Measurements from ENCODE around the gene OPCML. TPM values are rescaled to one million over a fixed set of nuclear protein-coding genes. Genes with fewer than 3 reads are reported as not detected.

Gene OPCML
- total and polyA plus RNA-seq, 2 donors = 0.06 to 2.3 TPM

DNA sequence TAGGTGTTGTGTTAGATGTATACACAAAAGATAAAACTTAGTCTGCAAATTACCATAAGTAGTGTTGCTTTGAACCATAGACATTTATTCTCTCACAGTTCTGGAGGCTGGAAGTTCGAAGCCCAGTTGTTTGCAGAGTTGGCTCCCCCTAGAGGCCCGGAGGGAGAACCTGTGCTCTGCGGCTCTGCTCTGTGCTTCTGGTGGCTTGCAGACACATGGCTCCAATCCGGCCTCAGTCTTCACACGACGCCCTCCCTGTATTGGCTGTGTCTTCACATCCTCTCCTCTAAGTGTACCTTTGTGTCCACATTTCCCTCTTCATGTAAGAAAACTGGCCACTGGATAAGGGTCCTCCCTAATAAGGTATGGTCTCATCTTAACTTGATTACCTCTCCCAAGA, 128.4 kb downstream of the OPCML start:
- WGBS = 91% methylated on average over 6 of the region's 6 CpGs
- no peaks in the 10 kb centered on the region for H3K4me1 ChIP-seq (ENCODE audit: insufficient read depth)
- no peak overlapping the region for H3K4me3 ChIP-seq (ENCODE audit: low read depth, low read length)
- no peaks in the 10 kb centered on the region for H3K36me3 ChIP-seq (ENCODE audit: insufficient read depth)
- DNase-seq (ENCODE audit: extremely low spot score) = no peak
- no peak overlapping the region for H3K27ac ChIP-seq (ENCODE audit: low read depth)

GRCh38 chr11:133402551-133402950, 129.8 kb downstream of the OPCML start:
- Histone ChIP-seq H3K4me3 (ENCODE audit: low read depth, low read length) (no peak overlapping the region), H3K36me3 (ENCODE audit: insufficient read depth) (no peaks in the 10 kb centered on the region), H3K4me1 (ENCODE audit: insufficient read depth) (no peaks in the 10 kb centered on the region), H3K27ac (ENCODE audit: low read depth) (no peak overlapping the region)
- no peak for DNase-seq (ENCODE audit: extremely low spot score)
- WGBS = 90% methylated on average over 4 of the region's 4 CpGs

- 74% methylated on average over 7 of the region's 7 CpGs for WGBS
- no peaks in the 10 kb centered on the region for H3K4me1 ChIP-seq (ENCODE audit: insufficient read depth)
- H3K27ac ChIP-seq (ENCODE audit: low read depth) = no peak overlapping the region
- no peak overlapping the region for H3K4me3 ChIP-seq (ENCODE audit: low read depth, low read length)
- H3K36me3 ChIP-seq (ENCODE audit: insufficient read depth) = no peaks in the 10 kb centered on the region
- DNase-seq (ENCODE audit: extremely low spot score) = no peak
These were observed 132.3 kb downstream of the OPCML start for GRCh38 chr11:133399855-133400625.

GRCh38 chr11:133399294-133399693, 133.0 kb downstream of the OPCML start:
- DNase-seq (ENCODE audit: extremely low spot score) = no peak
- H3K27ac ChIP-seq (ENCODE audit: low read depth) = no peak overlapping the region
- WGBS = 70% methylated on average over 2 of the region's 2 CpGs

GRCh38 chr11:133390803-133391202, 141.5 kb downstream of the OPCML start:
- H3K27ac ChIP-seq (ENCODE audit: low read depth) = no peak overlapping the region
- no peaks in the 10 kb centered on the region for H3K36me3 ChIP-seq (ENCODE audit: insufficient read depth)
- WGBS = 76% methylated on average over 14 of the region's 14 CpGs
- no peaks in the 10 kb centered on the region for H3K4me1 ChIP-seq (ENCODE audit: insufficient read depth)
- no peak for DNase-seq (ENCODE audit: extremely low spot score)
- no peak overlapping the region for H3K4me3 ChIP-seq (ENCODE audit: low read depth, low read length)

More at GRCh38 chr11:133399294-133399693, 133.0 kb downstream of the OPCML start:
- H3K4me3 ChIP-seq (ENCODE audit: low read depth, low read length) = no peak overlapping the region
- H3K4me1 ChIP-seq (ENCODE audit: insufficient read depth) = no peaks in the 10 kb centered on the region
- no peaks in the 10 kb centered on the region for H3K36me3 ChIP-seq (ENCODE audit: insufficient read depth)

DNA sequence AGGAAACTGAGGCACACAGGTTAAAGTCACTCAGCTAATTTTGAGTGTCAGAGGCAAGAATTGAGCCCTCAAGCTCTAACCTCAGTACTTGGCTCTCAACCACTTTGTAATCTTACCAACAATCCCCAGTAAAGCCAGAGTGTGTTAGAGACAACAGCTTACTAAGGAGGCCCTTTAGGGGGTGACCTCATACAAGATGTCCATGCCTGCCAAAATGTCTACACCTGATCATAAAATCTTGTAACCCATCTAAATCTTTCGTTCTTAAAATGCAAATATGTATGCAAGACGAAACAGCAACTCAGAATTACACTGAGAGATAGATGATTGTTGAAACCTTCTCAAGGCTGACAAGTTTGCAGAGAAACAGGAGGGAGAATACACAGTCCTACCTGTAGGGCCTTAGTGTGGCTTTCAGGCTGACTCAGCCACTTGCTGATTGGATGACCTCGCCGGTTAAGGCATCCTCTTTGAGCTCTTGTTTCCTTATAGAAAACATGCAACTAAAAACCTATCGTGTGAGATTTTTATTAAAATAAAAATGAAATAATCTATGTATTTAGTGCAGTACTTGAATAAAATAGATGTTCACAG, 143.2 kb downstream of the OPCML start:
- H3K4me3 ChIP-seq (ENCODE audit: low read depth, low read length) = no peak overlapping the region
- WGBS = 77% methylated on average over 5 of the region's 5 CpGs
- H3K36me3 ChIP-seq (ENCODE audit: insufficient read depth) = no peaks in the 10 kb centered on the region

DNA sequence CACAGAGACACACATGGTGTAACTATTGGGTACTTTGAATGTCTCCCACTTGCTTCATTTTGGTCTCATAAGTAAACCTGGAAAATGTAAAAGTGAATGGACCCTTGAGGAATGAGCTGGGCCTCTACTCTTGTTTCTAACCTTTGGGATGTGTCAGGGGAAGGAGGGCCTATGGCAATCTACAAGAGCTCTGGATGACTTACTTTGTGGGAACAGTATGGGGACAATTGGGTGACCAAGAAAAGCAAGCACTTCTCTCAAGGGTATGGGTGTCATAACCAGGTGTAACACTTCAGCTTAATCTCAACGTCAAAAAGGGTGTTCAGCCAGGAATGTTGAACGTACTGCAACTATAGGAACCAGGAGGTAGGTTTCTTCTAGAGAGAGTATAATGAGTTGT, 144.0 kb downstream of the OPCML start:
- WGBS = 82% methylated on average over 2 of the region's 2 CpGs
- DNase-seq (ENCODE audit: extremely low spot score) = no peak
- Histone ChIP-seq H3K27ac (ENCODE audit: low read depth) (no peak overlapping the region), H3K36me3 (ENCODE audit: insufficient read depth) (no peaks in the 10 kb centered on the region), H3K4me1 (ENCODE audit: insufficient read depth) (no peaks in the 10 kb centered on the region), H3K4me3 (ENCODE audit: low read depth, low read length) (no peak overlapping the region)

More for the DNA sequence above, 143.2 kb downstream of the OPCML start:
- no peak overlapping the region for H3K27ac ChIP-seq (ENCODE audit: low read depth)
- H3K4me1 ChIP-seq (ENCODE audit: insufficient read depth) = no peaks in the 10 kb centered on the region
- DNase-seq (ENCODE audit: extremely low spot score) = no peak

GRCh38 chr11:133386852-133387251, 145.4 kb downstream of the OPCML start:
- Histone ChIP-seq H3K4me1 (ENCODE audit: insufficient read depth) (no peaks in the 10 kb centered on the region), H3K4me3 (ENCODE audit: low read depth, low read length) (no peak overlapping the region), H3K27ac (ENCODE audit: low read depth) (no peak overlapping the region), H3K36me3 (ENCODE audit: insufficient read depth) (no peaks in the 10 kb centered on the region)
- DNase-seq (ENCODE audit: extremely low spot score) = no peak
- 63% methylated on average over 4 of the region's 4 CpGs for WGBS

GRCh38 chr11:133386262-133386661, 146.0 kb downstream of the OPCML start:
- H3K36me3 ChIP-seq (ENCODE audit: insufficient read depth) = no peaks in the 10 kb centered on the region
- 24% methylated on average over 4 of the region's 4 CpGs for WGBS
- no peak overlapping the region for H3K4me3 ChIP-seq (ENCODE audit: low read depth, low read length)
- no peak overlapping the region for H3K27ac ChIP-seq (ENCODE audit: low read depth)
- no peak for DNase-seq (ENCODE audit: extremely low spot score)
- no peaks in the 10 kb centered on the region for H3K4me1 ChIP-seq (ENCODE audit: insufficient read depth)

- no peak overlapping the region for H3K27ac ChIP-seq (ENCODE audit: low read depth)
- 48% methylated on average over 4 of the region's 4 CpGs for WGBS
- DNase-seq (ENCODE audit: extremely low spot score) = no peak
- no peaks in the 10 kb centered on the region for H3K36me3 ChIP-seq (ENCODE audit: insufficient read depth)
- no peaks in the 10 kb centered on the region for H3K4me1 ChIP-seq (ENCODE audit: insufficient read depth)
- H3K4me3 ChIP-seq (ENCODE audit: low read depth, low read length) = no peak overlapping the region
These were observed 146.5 kb downstream of the OPCML start for GRCh38 chr11:133385781-133386180.

DNA sequence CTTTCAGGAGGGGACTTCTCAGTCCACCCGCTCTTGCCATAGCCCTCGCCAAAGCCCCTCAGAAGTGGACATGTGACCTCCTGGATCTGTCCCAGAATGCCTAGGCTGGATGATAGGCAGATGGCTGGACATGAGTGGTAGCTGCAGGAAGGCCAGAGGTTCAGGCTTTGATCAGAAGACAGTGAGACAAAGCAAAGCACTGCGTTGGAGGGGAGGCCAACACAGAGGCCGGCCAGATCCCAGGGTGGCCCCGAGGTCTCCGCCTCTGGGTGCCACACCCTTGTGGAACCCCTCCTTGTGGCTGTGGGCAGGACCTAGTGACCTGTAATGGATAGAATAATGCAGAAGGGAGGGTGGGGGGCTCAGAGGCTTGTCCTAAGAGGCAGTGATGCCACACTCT, 147.6 kb downstream of the OPCML start:
- no peak overlapping the region for H3K4me3 ChIP-seq (ENCODE audit: low read depth, low read length)
- no peak overlapping the region for H3K27ac ChIP-seq (ENCODE audit: low read depth)
- 75% methylated on average over 6 of the region's 6 CpGs for WGBS
- H3K36me3 ChIP-seq (ENCODE audit: insufficient read depth) = no peaks in the 10 kb centered on the region
- no peaks in the 10 kb centered on the region for H3K4me1 ChIP-seq (ENCODE audit: insufficient read depth)
- DNase-seq (ENCODE audit: extremely low spot score) = no peak

GRCh38 chr11:133383689-133384088, 148.6 kb downstream of the OPCML start:
- H3K36me3 ChIP-seq (ENCODE audit: insufficient read depth) = no peaks in the 10 kb centered on the region
- H3K4me1 ChIP-seq (ENCODE audit: insufficient read depth) = no peaks in the 10 kb centered on the region
- H3K27ac ChIP-seq (ENCODE audit: low read depth) = no peak overlapping the region
- no peak for DNase-seq (ENCODE audit: extremely low spot score)
- H3K4me3 ChIP-seq (ENCODE audit: low read depth, low read length) = no peak overlapping the region
- 72% methylated on average over 4 of the region's 4 CpGs for WGBS

- H3K27ac ChIP-seq (ENCODE audit: low read depth) = no peak overlapping the region
- no peaks in the 10 kb centered on the region for H3K4me1 ChIP-seq (ENCODE audit: insufficient read depth)
- WGBS = 50% methylated on average over 8 of the region's 8 CpGs
- no peak overlapping the region for H3K4me3 ChIP-seq (ENCODE audit: low read depth, low read length)
- DNase-seq (ENCODE audit: extremely low spot score) = no peak
- no peaks in the 10 kb centered on the region for H3K36me3 ChIP-seq (ENCODE audit: insufficient read depth)
These were observed 149.1 kb downstream of the OPCML start for GRCh38 chr11:133383201-133383600.

DNA sequence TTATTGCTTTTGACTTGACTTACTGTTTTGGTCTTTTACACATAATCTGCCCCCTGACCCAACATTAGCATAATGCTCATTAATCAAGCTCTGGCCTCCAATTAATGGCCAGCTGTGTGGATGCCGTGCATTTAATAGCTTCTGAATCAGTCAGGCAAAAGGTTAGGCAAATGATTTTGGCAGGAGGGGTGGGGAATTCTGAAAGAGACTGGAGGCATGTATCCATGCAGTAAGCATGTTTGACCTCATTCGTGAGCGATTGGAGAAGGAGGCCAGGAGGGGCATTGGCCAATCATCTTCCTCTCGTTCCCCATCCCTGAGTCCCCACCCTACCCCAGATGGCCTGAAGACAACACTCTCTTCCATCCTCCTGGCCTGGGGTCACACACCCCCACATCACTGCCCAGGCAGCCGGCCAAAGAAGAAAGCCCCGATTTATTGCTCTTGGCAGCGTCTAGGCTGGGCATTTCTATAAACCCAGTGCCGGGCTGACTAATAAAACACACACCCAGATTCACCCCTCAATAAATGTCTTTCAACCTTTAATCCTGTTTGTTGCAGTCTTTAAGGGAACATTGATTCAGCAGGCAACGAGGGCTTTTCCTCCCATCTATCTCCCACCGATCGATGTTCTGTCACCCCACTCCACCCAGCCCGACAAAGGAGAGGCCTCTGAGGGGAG, 150.0 kb downstream of the OPCML start:
- H3K36me3 ChIP-seq (ENCODE audit: insufficient read depth) = no peaks in the 10 kb centered on the region
- no peaks in the 10 kb centered on the region for H3K4me1 ChIP-seq (ENCODE audit: insufficient read depth)
- H3K27ac ChIP-seq (ENCODE audit: low read depth) = no peak overlapping the region
- DNase-seq (ENCODE audit: extremely low spot score) = no peak
- H3K4me3 ChIP-seq (ENCODE audit: low read depth, low read length) = no peak overlapping the region
- 19% methylated on average over 12 of the region's 12 CpGs for WGBS
